GM19023 (cell line): ENCODE results near the gene RPS6KA5.

Experiments used
- ATAC-seq: cut with Tn5 transposase; IDR thresholded peaks from one replicate; pipeline ENCODE4 v1.9.1; 2021; ENCODE audit warnings: mild to moderate bottlenecking, moderate library complexity; ENCODE audit not compliant: unreplicated experiment

Gene RPS6KA5

GRCh38 chr14:91029456-91030217 lies 30.8 kb downstream of the RPS6KA5 start:
- ATAC-seq = no peak

DNA sequence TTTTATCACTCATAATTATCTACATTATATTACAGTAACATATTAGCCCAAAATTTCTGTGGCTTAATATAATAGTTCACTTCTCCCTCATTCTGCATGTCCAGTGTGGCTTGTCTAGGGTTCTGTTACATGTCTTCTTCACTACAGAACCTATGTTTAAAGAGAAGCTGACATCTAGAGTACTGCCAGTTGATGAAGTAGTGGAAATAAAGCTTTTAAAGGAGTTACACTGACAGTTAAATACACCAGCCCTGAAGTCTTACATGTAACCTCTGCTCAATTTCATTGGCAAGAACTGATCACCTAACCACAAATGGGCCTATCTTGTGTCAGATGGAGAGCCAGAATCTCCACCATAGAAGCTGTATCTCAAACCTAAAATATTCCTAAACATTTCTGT lies 32.9 kb downstream of the RPS6KA5 start:
- ATAC-seq = no peak

DNA sequence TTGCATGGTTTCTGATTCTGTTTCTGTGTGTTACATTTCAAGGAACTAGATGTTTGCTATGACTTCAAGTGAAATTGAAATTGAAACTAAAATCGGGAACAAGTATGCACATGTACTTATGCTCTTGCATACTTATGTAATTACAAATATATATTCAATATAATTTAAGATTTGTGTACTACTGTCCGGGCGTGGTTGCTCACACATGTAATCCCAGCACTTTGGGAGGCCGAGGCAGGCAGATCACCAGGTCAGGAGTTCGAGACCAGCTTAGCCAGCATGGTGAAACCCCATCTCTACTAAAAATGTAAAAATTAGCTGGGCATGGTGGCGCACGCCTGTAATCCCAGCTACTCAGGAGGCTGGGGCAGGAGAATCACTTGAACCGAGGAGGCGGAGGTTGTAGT lies 37.8 kb downstream of the RPS6KA5 start:
- peak; percentile 80 for ATAC-seq

DNA sequence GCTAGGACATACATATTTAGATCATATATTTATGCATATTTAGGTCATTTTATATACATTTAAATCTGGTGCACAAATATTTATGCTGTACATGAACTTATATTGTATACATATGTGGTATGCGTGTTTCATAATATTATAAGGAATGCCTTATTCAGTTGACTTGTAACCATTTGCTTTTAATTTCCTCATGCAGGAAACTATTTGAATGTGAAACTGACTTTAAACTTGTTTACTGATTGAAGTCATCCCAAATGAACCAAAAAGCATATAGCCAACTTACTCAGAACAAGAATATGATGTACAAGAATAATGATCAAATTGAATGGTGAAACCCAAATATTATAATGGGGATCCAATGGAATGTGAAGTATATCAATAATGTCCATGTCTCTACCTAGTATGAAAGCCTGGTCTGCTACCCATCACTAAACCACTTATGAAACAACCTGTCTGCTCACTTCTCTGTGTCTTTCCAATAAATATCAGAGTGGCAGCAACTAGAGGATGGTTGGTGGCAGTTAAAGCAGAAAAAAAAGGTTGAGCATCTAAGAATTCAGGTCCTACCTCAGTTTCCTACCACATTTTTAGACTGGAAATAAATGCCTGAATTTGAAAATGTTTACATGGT lies 38.3 kb downstream of the RPS6KA5 start:
- peak; percentile 52 for ATAC-seq

DNA sequence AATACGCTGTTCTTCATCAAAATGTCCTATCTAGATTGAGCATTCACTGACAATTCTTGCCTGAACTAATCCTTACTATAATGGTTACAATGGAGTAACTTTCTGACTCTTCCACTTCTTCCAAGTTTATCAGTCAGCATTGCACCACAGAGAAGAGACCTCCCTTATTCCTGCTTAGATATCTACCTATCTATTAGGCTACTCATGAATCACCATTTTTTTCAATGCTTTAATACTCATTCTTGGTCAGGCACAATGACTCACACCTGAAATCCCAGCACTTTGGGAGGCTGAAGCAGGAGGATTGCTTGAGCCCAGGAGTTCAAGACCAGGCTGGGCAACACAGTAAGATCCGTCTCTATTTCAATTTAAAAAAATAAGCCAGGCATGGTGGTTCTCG lies 39.3 kb downstream of the RPS6KA5 start:
- no peak for ATAC-seq

DNA sequence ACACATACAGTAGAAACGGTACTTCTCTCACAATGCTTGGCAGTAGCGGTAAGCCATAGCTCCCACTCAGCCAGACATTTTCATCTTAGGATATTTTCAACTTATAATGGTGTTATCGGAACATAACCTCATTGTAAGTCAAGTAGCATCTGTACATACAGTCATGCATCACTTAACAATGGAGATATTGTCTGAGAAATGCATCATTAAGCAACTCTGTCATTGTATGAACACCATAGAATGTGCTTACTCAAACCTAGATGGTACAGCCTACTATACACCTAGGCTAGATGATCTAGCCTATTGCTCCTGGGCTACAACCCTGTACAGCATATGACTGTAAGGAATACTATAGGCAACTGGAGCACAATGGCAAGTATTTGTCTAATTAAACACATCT lies 40.8 kb downstream of the RPS6KA5 start:
- no peak for ATAC-seq

DNA sequence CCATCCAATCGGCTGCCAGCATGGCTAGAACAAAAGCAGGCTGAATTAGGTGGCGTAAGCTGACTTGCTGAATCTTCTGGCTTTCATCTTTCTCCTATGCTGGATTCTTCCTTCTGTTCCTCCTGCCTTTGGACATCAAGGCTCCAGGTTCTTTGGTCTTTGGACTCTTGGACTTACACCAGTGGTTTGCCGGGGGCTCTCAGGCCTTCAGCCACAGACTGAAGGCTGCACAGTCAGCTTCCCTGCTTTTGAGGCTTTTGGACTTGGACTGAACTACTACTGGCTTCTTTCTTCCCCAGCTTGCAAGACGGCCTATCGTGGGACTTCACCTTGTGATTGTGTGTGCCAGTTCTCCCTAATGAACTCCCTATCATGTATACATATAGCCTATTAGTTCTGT lies 42.0 kb downstream of the RPS6KA5 start:
- ATAC-seq = no peak

DNA sequence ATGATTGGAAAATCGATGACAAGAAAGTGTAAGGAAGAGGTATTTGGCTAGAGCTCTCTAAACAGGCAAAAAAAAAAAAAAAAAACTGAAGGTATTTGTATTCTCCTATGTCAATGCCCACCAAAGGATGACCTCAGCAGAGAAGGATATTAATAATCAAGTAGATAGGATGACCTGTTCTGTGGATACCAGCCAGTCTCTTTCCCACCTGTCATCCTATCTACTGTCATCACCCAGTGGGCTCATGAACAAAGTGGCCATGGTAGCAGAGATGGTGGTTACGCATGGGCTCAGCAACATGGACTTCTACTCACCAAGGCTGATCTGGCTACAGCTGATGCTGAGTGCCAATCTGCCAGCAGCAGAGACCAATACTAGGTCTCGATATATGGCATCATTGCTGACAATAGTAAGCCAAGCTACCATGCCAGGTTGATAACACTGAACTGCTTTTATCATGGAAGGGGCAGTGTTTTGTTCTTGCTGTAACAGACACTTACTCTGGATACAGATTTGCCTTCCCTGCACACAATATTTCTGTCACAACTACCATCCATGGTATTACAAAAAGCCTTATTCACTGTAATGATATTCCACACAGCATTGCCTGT lies 43.5 kb downstream of the RPS6KA5 start:
- ATAC-seq = no peak

DNA sequence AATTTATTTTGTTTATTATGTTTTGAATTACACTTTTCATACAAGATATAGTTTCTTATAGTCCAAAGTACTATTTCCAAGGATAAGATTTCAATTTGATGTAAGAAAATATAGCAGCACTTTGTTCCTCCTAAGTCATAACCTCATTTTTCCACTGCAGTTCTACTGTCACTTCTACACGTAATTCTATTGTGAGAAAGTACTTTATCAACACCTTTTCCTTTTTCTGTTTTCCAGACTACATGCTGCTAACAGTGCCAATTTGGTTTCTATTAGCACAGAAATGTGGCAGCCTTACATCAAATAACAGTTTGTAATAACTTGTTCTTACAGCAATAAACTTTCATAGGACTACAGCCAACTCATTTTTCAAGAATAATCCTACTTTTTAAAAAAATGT lies 45.0 kb downstream of the RPS6KA5 start:
- ATAC-seq = no peak

DNA sequence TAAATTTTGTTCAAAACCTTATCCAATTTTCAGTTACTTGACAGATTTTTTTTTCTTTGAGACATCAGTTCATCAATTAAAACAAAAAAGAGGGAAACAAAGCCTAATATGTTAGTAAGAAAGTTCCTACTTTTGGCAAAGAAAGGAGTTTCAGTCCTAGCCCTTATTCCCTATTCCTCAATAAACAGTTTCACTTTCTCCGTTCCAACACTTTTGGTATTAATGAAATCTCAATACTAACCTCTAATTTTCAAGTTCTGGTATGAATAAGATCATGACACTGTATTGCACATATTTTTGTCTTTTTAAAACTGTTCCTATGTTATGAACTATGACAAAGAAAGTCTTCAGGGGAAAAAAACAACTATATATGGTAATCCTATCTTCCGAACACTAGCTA lies 48.4 kb downstream of the RPS6KA5 start:
- no peak for ATAC-seq

DNA sequence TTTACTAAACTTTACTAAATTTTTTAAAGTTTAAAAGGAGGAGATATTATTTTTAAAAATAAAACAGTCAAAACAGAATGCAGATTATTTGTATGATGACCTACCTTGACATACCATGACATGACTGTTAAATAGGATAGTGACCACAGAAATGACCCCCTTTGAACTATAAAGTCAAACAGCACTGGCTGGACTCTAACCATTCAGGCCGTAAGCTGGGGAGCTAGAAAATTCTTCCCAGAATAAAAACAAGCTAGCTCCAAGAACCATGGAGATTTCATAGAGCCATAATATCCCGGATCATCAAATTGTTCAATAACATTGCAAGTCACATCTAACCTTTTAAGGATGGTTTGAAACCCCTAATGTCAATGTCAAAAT lies 50.3 kb downstream of the RPS6KA5 start:
- ATAC-seq = no peak

DNA sequence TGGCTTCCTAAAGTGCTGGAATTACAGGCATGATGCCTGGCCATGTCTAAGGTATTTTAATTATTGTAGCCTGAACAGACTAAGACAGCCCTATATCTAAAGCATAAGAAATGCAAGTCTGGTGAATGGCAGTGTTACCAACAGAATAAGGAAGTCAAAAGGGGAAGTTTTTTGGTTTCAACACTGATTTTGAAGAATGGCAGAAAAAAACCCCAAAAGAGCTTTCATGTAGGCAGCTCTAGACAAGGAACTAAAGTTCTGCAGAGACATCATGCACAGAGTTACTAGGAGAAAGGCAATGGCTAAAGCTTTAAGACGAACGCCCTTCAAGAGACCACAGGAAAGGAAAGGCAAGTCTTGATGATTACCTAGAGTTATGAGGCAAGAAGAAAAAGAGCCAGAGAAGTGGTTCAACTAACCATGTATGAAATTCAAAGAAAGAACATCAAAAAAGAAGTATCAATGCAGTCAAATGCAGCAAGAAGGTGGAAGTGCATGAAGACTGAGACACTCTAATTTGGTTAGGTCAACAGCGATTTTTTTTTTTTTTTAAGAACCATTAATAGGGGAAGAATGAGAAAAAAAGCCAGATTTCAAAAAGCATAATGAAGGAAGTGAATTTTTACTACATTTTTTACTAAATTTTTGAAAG lies 50.8 kb downstream of the RPS6KA5 start:
- peak; percentile 91 for ATAC-seq

GRCh38 chr14:91008759-91009409 lies 51.6 kb downstream of the RPS6KA5 start:
- peak; percentile 17 for ATAC-seq

DNA sequence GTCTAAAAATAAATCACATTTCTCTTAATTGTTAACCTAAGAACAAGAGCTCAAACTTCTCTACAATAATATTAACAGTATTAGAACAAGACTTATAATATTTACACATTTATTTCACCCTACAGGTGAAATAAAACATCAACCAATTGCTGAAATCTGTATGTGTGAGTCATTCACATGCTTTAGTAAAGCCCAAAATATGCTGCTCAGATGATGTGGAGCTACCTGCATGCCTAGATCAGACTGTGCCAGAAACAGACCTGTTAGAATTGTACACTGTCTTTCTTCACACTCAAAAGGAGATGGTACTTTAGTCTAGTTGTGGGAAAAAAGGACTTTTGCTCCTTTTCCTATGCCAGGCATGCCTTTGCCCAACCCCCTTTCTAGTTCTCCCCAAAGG lies 54.7 kb downstream of the RPS6KA5 start:
- no peak for ATAC-seq

DNA sequence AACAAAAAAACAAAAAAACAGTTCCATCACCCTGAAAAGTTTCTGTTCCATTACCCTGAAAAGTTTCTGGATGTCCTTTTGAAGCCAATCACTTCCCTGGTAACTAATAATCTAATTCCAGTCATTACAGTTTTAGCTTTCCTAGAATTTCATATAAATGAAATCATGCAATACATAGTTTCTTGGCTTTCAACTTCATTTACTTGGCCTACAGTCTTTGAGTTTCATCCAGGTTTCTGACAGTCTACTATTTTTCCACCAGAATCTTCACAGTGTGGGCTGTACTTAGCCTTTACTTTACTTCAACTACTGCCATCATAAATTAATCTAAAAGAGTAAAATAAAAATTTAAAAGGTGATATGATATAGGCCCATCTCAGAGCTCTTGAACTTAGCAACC lies 55.5 kb downstream of the RPS6KA5 start:
- no peak for ATAC-seq

- ATAC-seq = no peak
Measured at GRCh38 chr14:90999299-90999698, 61.1 kb downstream of the RPS6KA5 start.

DNA sequence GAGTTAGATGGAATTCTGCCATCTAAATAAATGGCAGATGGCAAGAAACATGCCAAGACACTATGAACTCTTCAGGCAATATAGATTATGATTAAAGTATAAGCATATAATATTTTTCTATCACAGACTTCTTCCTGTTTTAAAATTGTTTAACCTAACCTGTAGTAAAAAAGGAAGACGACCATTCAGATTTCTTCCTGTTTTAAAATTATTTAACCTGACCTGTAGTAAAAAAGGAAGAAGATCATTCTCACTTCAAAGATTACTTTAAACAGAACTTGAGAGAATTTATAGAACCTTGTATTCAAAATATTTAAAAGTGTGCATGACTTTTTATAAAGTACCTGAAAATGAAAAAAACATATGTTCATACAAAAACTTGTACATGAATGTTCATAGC lies 63.5 kb downstream of the RPS6KA5 start:
- no peak for ATAC-seq

DNA sequence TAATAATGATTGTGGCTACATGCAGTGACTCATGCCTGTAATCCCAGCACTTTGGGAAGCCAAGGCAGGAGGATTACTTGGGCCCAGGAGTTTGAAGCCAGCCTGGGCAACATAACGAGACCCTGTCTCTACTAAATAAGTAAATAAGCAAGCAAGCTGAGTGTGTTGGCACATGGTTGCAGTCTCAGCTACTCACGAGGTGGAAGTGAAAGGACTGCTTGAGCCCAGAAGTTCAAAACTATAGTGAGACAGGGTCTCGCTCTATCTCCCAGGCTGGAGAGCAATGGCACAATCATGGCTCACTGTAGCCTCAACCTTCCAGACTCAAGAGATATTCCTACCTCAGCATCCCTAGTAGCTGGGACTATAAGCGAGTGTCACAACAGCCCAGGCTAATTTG lies 64.7 kb downstream of the RPS6KA5 start:
- ATAC-seq = no peak

- no peak for ATAC-seq
Measured at GRCh38 chr14:90993792-90994191, 66.6 kb downstream of the RPS6KA5 start.

GRCh38 chr14:90991690-90992443 lies 68.6 kb downstream of the RPS6KA5 start:
- ATAC-seq = no peak

DNA sequence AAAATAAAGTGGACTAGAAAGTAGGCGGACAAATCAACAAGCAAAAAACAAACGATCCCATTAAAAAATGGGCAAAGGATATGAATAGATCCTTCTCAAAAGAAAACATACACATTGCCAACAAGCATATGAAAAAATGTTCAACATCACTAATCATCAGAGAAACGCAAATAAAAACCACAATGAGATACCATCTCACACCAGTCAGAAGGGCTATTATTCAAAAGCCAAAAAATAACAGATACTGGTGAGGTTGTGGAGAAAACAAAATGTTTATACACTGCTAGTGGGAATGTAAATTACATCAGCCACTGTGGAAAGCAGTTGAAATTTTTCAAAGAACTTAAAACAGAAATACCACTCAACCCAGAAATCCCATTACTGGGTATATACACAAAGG lies 70.3 kb downstream of the RPS6KA5 start:
- ATAC-seq = no peak
